Measurements from ENCODE around the gene BMAL2. TPM values are rescaled to one million over a fixed set of nuclear protein-coding genes. Genes with fewer than 3 reads are reported as not detected.

Gene BMAL2
- total and polyA plus RNA-seq, 2 experiments from 2014 or later, result 5.5 to 18.2 TPM

- DNase-seq (ENCODE audit: low spot score), result no peak
- Histone ChIP-seq H3K4me2 (no peak overlapping the region), H3K9me2 (ENCODE audit: insufficient read depth) (no peaks in the 10 kb centered on the region), H3K79me2 (replicated peaks; ENCODE audit: insufficient read depth) (no peaks in the 10 kb centered on the region; the same call in 1 of the 2 replicates), H3F3A (replicated peaks; ENCODE audit: low read depth) (no peaks in the 10 kb centered on the region), H3K27ac (ENCODE audit: low read depth) (no peak overlapping the region), H3K4me3 (no peak overlapping the region), H4K20me1 (replicated peaks; ENCODE audit: insufficient read depth) (no peaks in the 10 kb centered on the region), H3K36me3 (ENCODE audit: insufficient read depth) (no peaks in the 10 kb centered on the region), H3K27me3 (ENCODE audit: insufficient read depth) (no peaks in the 10 kb centered on the region), H3K4me1 (ENCODE audit: insufficient read depth) (0 out of 2 replicates have a peak, but pooled peaks cover 3% of the 10 kb centered on the region), H2AFZ (no peak overlapping the region)
- Mint-ChIP-seq H3K9me3 (peaks cover 8% of the 10 kb centered on the region; the same call in 2 of the 3 replicates), H3K27me3 (ENCODE audit: insufficient read depth, low read depth, poor library complexity) (no peaks in the 10 kb centered on the region), H3K4me3 (no peak overlapping the region), H3K27ac (no peak overlapping the region), H3K4me1 (peaks cover 6% of the 10 kb centered on the region), H3K36me3 (ENCODE audit: low read depth) (peaks cover 33% of the 10 kb centered on the region)
- TF ChIP-seq REST (IDR thresholded peaks at IDR 0.05; ENCODE audit: unreplicated experiment), result no peak
- no peak for TF ChIP-seq ZNF462 (CRISPR knock-in tag; IDR thresholded peaks at IDR 0.05)
- no peak for TF ChIP-seq ZNF114 (CRISPR knock-in tag; IDR thresholded peaks at IDR 0.05)
- TF ChIP-seq ZNF331 (CRISPR knock-in tag; IDR thresholded peaks at IDR 0.05; ENCODE audit: low read depth), result no peak
- no peak for TF ChIP-seq CREB1 (CRISPR knock-in tag; IDR thresholded peaks at IDR 0.05; ENCODE audit: low read depth)
- TF ChIP-seq EZH2phosphoT487 (IDR thresholded peaks at IDR 0.05; ENCODE audit: unreplicated experiment), result no peak
- no peak for TF ChIP-seq CTCF (conservative IDR thresholded peaks at IDR 0.05; ENCODE audit: low read depth in 2 of 2)
- TF ChIP-seq POLR2AphosphoS5 (IDR thresholded peaks at IDR 0.05; ENCODE audit: low read depth), result no peak
- no peak for TF ChIP-seq NANOG (IDR thresholded peaks at IDR 0.05; ENCODE audit: borderline replicate concordance)
- no peak for TF ChIP-seq EZH2 (IDR thresholded peaks at IDR 0.05; ENCODE audit: low read depth, unreplicated experiment)
- no peak for TF ChIP-seq STAT1 (IDR thresholded peaks at IDR 0.05; ENCODE audit: unreplicated experiment)
- no peak for TF ChIP-seq ETS1 (IDR thresholded peaks at IDR 0.05)
- TF ChIP-seq JUNB (IDR thresholded peaks at IDR 0.05; ENCODE audit: unreplicated experiment), result no peak
- ATAC-seq, result no peak
These were observed 32.4 kb upstream of the BMAL2 start for GRCh38 chr12:27300226-27300625.
